ENCODE results near the gene SVIL. TPM values are rescaled to one million over a fixed set of nuclear protein-coding genes. Genes with fewer than 3 reads are reported as not detected.
A peak's percentile ranks its signal among the peaks of the same experiment; 100 is the strongest.
"Not testable (repeated sequence)": the region's sequence is repeated elsewhere in the genome, so short reads cannot be mapped to it uniquely, and the experiment has no call there.

Gene SVIL
- total RNA-seq, 1 experiment from 2014 or later, result 0.94 TPM

DNA sequence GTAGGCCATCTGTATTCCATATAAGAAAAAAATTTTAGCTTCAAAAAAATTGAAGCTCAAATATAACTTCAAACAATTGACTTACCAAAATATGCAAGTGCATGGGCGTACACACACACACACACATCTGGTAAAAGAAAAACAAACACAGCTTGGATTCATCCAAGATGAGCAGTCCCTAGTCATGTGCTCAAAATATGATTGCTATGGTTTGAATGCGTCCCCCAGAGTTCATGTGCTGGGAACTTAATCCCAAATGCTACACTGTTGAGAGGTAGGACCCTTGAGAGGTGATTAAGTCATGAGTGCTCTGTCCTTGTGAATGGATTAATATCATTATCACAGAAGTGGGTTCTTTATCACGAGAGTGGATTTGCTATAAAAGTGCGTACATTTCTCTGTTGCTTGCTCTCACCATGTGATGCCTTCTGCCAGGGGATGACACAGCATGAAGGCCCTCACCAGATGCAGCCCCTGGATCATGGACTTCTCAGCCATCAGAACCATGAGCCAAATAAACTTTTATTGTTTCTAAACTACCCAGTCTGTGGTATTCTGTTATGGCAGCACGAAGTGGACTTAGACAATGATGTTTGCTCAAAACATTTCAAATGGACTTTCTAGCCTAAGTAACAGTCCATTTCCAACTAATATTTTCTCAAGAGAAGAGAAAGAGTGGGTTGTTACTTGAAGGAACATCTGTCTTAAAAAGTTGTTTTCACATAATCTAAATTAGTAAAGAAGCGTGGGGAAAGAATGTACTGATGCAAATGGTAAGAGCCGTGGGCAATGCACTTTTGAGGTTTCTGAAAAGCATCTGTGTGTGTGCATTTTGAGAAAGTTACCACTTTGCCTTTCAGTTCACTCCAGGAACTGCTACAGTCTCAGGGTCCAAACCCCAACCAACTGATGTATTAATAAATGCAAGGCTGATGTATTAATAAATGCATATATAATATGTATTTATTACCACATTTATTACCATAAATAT is 15.1 kb upstream of the SVIL start:
- no peak for DNase-seq (ENCODE audit: low read depth)

DNA sequence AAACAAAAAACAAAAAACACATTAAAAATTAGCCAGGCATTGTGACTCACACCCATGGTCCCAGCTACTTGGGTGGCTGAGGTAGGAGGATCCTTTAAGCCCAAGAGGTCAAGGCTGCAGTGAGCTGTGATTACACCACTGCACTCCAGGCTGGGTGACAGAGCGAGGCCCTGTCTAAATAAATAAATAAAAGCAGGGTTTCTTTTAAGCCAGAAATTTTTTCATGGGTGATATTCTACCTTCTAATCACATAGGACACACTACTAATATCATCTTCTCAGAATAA is 14.2 kb upstream of the SVIL start:
- peak; percentile 61 for DNase-seq (ENCODE audit: low read depth)

DNA sequence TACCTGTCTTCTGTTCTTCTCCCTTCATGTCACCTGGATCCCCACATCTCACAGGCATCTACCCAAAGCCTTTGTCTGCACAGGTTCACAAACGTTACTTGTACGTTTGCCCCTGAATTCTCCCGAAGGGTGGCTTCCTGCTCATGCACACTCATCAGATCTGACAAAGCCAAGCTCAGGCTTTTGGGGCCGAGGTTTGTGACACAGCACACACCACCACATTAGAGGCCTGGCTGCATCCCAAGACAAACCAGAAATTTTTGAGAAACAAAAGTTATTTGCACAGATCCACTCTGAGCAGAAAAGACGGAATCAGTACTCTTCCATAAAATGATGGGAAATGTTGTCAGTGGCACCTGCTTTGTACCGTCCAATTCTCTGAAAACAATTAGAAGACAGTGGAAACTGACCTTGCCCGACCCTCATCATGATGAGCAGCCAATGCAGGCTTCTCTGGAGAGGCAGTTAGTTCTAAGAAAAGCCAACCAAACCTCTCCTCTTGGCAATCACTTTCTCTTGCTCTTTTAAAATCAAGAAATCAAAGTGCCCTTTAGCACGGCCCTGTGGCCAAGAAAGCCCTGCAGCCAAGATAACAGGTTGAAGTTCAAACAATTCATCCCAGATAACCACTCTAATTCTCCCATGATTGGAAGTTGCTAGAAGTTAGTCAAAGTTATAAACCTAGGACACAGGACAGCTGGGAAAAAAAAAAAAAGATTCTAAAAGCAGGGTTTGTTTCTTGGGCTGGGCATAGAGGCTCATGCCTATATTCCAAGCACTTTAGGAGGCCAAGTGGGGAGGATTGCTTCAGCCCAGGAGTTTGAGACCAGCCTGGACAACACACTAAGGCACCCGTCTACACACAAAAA is 13.6 kb upstream of the SVIL start:
- DNase-seq (ENCODE audit: low read depth), result peak; percentile 17

DNA sequence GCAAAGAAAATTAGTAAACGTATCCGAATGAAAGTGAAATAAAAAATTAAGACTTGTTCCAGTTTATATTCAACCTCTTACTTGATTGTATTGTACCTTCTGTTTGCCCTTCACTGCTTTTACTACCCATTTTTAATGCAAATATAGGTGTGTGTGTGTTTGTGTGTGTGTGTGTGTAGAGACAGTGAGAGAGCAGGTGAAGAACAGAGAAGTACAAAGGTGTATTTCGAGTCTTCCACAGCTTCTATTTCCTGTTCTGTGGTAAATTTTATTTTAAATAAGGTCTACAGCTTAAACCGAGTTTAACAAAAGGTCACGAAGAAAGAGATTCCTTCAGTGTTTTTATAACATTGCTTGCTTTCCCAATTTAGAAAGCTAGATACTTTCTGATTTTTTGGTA is 12.7 kb upstream of the SVIL start:
- no peak for DNase-seq (ENCODE audit: low read depth)

DNA sequence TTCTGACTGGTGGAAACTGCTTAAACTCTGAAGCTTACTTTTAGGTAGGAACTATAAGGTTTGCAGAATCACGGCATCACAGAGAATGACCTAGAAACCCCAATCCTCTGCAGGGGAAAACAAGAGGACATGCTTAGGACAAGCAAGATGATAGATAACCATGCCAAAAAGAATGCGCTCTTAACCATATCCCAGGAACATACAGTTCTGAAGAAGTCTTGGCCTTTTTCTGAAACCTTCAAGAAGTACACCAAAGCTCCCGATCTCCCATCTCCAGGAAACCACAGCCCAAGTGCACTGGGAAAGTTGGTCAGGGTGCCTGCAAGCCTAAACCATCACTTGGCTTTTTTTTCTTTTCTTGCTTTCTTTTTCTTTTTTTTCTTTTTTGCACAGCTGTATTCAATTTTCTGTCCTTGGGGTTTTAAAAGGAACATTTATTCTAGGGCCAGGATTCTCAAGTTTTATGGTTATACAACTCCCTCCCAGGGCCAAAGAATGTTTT is 12.2 kb upstream of the SVIL start:
- DNase-seq (ENCODE audit: low read depth), result peak; percentile 10

DNA sequence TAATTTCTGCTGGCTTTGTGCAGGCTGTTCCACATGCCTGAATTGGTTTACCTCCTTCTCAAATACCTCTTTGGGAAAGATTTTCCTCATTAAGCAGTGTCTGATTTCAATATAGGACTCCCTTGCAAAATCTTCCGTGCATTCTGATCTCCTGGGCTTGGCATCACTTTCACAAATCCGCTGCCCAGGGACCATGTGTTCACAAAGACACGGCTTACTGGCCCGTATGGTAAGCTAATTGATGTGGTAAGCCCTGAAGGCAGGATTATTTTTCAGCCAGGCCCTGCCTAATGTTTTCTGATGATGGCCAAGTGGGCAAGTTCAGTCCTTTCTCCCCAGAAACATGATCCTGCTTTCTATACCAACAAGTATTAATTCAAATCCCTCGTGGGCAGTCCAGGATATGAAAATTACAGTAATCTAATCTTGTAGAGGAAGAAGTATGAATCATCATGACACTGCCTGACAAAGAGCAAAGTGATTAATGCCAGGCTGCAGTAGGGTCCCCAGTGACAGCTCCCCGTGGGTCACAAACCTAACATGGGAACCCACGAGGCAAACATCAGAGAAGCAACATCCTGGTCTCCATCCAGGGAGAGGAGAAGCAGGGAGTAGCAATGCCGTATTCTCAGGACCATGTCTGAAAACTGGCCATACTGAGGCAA is 11.6 kb upstream of the SVIL start:
- DNase-seq (ENCODE audit: low read depth), result peak; percentile 78

DNA sequence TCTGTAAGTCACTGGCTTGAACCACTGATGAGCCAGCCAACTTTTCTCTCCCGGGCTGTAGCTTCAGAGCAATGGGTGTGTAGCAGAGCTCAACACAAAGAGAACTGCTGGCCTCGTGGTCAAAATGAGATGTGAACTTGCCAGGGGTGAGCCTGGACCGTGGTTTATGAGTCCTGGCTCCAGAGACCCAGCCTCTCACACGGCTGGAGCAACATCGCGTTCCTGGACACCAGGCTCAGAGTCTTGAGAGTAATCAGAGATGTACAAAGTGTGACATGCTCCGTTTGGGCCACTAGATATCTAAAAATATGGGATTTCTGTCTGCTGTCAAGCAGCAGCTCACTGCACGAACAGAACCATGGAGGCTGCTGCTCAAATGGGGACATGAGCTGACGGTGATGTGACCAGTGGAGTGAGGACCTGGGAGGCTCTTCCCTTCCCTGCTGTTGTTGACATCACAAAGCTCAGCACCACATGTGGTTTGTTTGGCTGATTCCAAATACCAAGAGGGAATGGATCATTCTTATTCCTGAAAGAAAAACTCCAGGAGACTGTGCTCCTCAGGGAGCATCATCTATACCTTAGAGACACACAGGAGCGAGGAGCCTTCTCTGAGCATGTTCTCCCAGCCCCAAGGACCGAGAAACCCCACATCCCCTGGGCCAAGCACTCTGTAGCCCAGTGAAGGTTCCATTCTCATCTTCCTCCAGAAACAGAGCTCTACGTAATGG is 9.2 kb upstream of the SVIL start:
- DNase-seq (ENCODE audit: low read depth), result no peak

DNA sequence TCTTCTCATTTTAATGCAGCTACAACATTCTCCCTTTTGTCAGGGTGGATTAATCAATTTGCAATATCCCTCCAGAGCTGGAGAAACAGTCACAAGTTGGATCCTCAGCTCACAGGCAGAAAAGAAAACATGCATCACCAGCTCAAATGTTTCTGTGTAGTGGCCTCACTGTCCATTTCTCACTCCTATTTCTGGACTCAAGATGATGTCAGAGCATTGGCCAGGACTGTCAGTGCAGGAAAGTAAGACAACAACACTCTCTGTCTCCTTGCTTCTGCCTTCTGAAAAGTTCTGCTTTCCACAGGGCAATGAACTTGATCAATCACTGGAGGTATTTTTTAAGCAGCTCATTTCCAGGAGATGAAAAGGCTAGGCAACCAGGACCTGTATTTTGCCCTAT is 8.2 kb upstream of the SVIL start:
- DNase-seq (ENCODE audit: low read depth), result no peak

DNA sequence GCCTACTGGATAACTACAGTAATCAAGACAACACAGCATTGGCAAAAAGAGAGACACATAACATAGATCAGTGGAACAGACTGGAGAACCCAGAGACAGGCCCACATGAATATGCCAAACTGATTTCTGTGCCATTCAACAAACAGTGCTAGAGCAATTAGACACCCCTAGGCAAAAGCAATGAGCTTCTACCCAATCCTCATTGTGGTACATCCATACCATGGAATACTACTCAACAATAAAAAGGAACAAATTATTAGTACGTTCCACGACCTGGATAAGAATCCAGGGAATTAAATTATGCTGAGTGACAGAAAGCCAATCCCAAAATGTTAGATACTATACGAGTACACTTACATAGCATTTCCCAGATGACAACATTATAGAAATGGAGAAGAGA is 2.8 kb upstream of the SVIL start:
- no peak for DNase-seq (ENCODE audit: low read depth)

DNA sequence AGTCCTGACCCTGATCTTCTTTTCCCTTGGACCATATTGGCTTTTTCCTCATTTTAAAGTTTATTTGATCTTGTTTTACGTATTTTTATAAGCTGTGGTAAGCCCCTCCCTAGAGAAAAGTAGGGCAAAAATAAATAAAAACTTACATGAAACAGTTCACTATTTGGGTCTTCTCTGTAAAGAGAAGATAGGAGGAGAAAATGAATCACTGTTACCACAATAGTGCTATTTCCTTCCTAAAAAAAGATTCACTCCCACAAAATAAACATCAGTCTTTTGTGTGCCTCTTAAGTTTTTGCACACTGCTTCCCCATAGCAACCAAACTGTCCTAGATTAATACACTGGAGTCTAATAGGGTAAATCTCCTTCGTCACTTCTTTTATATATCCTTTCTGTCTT is 1.4 kb upstream of the SVIL start:
- peak; percentile 80 for DNase-seq (ENCODE audit: low read depth)

DNA sequence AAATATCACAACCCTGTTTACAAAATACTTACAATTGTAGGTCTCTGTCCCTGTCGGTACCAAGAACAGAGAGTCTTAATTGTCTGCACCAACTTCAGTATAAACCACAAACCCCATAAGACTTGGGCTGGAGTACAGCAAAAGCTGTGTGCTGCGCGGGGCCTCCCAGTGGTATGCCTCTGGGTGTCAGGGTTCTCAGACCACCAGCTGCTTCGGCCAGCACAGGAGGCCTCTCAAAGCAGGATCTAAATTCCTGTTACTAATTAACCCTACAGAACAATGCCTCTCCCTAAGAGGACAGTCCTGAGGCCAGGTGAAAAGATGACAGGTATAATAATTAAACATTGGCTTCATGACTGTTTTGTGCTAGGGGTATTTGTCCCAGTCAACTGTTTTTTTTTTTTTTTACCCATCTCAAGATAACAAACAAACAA is 957 bp upstream of the SVIL start:
- no peak for DNase-seq (ENCODE audit: low read depth)

DNA sequence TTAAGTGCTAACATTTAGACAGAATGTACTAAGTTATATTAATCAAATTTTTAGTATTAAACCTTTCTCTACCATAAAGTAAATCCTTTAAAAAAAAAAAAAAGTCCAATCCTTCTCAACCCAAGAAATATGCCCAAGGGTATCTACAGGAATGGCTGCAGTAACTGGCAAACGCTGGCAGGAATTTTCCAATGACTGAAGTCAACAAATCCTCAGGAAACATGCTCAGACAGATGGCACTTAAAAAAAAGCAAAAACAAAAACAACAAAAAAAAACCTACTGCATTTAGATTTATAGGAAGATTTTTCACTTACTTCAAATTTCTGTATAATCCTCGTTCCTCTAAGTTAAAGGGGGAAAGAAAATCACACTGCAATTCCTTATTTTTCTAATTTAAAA is 666 bp downstream of the SVIL start:
- peak; percentile 48 for DNase-seq (ENCODE audit: low read depth)

DNA sequence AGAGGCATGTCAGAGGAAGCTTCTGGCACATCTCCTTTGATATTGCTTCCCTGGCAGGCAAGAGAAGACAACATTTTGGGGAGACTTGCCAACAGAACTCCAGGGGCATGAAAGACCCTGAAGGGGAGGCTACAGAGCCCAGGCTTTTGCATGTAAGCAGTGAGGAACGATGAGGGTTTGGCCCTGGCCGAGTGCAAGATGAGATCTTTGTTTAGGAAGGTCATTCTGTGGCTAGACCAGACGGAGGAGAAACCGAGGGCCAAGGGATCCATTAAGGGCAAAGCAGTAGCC is 3.8 kb downstream of the SVIL start:
- DNase-seq (ENCODE audit: low read depth), result no peak

DNA sequence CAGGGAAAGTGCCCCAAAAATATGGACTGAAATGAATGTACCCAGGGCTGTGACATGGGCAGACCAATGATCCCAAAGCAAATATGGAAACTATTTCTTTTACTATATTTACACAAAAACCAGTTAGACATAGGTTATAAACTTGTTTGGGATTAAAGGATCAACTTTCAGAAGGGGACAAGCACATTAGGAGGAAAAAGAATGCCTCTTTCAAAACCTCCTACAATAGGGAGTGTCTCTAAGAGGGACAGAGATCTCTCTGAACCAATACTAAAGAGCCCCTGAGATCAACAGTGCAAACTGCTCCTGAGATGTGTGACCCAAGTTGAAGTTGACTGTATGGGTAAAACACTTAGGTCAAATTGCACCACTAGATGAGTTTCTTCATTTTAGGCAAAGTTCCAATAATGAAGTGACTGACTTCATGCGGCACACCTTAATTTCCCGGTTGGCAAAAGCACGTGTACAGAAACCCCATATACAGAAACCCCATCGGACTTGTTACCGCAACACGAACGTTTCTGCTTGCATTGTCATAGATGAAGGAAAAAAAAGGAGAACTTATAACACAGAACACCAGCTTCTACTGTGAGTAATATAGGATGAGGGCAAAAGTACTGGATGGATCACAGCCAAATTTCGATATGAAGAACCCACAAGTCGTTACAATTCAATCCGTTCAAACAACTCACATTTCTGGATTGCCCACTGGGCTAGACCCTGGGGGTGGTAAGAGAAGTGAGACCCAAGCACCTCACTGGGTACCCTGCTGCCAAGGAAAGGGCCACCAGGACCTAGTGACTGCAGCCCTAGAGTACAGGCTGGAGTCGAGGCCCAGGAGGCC is 4.3 kb downstream of the SVIL start:
- DNase-seq (ENCODE audit: low read depth), result no peak

DNA sequence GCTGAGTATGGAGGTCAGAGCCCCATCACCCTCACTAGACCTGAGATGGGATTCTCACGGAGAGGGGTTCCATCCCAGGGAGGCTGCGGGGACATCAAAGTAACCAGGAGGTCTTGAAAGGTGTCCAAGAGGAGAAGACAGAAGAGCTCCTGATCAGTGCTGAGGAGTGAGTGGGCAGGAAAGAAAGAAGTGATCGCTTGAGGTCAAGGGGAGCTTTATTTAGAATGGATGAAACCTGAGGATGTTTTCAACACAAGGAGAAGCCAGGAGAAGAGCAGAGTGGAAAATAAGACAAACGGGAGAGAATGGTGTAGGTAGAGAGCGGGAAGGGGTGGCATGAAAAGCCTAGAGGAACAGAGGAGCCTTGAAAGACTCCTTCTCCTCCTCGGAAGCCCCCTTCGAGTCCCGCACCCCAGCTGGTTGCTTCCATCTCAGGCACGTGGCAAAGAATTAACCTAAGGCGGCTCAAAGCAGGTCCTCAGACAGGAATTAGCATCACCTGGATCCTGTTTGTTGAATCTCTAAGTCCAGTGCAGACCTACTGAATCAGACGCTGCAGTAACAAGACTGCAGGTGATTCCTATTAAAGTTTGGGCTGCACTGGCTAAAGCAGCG is 5.8 kb downstream of the SVIL start:
- no peak for DNase-seq (ENCODE audit: low read depth)

DNA sequence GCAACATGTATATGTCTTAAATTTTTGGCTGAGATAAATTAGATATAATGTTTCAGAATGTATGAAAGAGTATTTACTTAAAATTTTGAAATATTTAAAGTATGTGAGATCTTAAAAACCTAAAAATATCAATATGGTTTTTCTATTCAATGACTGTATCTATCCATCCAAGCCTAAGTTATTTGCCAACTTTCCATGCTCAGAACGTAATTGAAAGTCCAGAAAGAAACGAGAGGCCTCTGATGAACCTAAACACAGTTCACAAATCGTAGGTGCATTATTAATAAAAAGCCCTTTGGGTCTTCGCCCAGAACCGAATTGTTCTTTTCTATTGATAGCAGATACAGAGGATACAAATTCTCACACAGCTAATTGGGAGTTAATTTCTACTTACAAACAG is 6.5 kb downstream of the SVIL start:
- no peak for DNase-seq (ENCODE audit: low read depth)

DNA sequence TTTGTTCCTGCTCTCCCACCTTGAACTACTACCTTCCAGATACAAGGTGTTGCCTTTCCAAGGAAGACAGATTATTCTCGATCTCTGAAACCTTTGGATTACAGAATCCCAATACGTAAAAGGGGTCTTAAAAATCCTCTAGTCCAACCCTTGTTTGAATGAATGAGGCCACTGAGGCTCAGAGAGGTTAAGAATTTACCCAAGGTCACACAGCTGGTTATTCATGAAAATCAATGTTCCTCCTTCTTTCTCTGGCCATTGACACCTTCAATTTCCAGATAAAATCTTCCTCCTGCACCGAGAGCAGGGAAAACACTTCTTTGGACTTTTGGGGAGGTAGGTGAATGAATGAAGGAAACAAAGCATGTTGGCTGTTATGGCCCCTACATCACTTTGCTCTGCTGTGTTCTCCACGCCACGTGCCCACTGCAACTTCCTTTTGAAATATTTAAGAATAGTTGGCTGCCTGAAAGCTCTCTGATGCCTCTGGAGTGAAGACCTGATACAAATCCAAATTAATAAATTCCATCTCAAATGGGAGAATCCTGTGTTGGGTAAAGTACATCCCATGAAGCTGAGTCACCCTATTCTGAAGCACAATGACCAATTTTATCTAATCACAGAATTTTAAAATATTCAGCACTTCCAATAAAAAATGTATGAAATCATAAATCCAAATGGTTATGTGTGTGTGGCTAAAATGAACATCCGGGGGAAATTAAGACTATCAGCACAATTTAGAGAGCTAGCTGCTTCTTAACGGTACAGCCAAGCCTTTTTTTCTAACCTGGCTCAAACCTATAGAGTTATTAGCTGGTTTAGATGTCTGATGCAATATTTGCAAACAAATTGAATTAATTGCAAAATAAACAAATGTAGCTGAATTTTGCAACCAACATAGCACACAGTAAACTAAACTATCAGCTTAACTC is 7.3 kb downstream of the SVIL start:
- DNase-seq (ENCODE audit: low read depth), result no peak

DNA sequence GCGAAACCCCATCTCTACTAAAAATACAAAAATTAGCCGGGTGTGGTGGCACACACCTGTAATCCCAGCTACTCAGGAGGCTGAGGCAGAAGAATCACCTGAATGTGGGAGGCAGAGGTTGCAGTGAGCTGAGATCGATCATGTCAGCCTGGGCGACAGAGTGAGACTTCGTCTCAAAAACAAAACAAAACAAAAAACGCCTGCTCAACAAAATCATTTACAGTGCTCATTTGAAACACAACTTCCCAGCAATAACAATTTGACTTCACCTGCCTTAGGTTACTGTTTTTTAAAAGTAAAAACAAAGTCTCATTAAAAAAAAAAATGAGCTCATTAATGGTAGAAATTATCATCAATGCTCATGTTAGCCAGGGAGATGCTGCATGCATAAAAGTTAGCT is 10.4 kb downstream of the SVIL start:
- not testable (repeated sequence) for DNase-seq (ENCODE audit: low read depth)

DNA sequence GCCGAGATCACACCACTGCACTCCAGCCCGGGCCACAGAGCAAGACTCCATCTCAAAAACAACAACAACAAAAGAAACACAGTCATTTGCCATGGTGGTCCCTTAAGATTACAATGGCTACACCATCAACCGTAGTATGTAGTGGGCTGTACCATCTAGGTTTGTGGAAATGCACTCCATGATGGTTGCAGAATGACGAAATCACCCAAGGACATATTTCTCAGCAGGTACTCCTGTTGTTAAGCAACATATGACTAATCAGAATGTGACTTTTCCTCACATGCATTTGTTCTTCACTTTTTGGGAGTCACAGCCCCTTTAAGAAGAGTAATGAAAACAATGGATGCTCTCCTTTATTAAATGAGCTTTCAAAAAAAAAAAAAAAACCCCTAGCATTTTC is 11.0 kb downstream of the SVIL start:
- no peak for DNase-seq (ENCODE audit: low read depth)

Data from M059J (cell line).